ENCODE results near the gene SPECC1. TPM values are rescaled to one million over a fixed set of nuclear protein-coding genes. Genes with fewer than 3 reads are reported as not detected.
"Not testable (repeated sequence)": the region's sequence is repeated elsewhere in the genome, so short reads cannot be mapped to it uniquely, and the experiment has no call there.

Gene SPECC1
- total RNA-seq, 1 donor from 2014 or later, result 7.5 TPM

DNA sequence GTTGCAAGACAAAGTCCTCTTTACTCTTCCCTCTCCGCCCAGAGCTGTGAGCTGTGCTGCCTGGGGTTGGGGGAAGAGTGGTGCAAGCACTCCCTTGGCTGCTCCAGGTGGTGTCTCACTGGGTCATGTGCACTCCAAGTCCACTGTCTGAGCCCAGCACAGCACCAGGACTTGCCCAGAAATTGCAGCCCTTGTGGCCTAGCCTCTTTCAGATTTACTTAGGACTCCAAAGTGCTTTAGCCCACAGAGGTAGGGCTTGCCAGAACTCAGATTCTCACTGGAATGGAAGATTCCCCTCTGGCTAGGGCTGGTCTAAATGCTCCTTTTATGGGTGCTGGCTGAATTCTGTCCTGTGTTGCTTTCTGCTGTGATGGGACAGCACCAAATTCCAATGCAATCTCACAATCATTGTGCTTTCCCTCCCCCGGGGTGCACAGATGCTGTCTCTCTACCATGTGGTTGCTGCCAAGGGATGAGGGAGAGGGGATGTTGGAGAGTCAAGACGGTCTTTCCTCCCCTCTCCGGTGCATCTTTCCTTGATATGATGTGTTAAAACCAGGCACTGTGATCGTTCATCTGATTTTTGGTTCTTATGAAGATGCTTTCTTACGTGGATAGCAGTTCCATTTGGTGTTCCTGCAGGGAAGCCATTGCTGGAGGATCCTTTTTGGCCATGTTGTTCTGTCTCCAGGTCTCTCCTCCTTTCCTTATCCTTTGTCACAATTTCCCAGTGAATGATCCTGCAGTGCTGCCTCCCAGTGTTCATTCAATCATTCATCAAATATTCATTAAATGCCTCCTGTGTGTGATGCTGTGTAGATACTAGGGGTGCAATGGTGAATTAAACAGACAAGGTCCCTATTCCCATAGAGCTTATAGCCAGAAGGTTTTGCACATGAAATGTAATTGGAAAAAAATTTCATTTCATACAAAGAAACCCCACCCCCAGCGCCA lies 216.3 kb downstream of the SPECC1 start:
- CTCF ChIA-PET, result no interaction called here
- no peak overlapping the region for H3K27ac Mint-ChIP-seq
- H3K9me3 Mint-ChIP-seq, result no peaks in the 10 kb centered on the region
- TF ChIP-seq, protein P1, sequence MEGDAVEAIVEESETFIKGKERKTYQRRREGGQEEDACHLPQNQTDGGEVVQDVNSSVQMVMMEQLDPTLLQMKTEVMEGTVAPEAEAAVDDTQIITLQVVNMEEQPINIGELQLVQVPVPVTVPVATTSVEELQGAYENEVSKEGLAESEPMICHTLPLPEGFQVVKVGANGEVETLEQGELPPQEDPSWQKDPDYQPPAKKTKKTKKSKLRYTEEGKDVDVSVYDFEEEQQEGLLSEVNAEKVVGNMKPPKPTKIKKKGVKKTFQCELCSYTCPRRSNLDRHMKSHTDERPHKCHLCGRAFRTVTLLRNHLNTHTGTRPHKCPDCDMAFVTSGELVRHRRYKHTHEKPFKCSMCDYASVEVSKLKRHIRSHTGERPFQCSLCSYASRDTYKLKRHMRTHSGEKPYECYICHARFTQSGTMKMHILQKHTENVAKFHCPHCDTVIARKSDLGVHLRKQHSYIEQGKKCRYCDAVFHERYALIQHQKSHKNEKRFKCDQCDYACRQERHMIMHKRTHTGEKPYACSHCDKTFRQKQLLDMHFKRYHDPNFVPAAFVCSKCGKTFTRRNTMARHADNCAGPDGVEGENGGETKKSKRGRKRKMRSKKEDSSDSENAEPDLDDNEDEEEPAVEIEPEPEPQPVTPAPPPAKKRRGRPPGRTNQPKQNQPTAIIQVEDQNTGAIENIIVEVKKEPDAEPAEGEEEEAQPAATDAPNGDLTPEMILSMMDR (IDR thresholded peaks at IDR 0.05), result no peak
- POLR2A ChIA-PET, result no interaction called here
- ATAC-seq (ENCODE audit: low read depth), result no peak
- H3K4me3 Mint-ChIP-seq, result no peak overlapping the region
- DNase-seq, result no peak
- intact Hi-C loops (cut with micrococcal nuclease), result loop anchor here (1.0 kb wide), 1 partner anchor 104 kb away; no protein-coding TSS in a partner anchor
- no peaks in the 10 kb centered on the region for H3K27me3 Mint-ChIP-seq
- peaks cover 8% of the 10 kb centered on the region for H3K36me3 Mint-ChIP-seq (ENCODE audit: low read depth)
- H3K4me1 Mint-ChIP-seq, result no peaks in the 10 kb centered on the region

GRCh38 chr17:20226814-20227482 lies 217.8 kb downstream of the SPECC1 start:
- peak; percentile 64 for ATAC-seq (ENCODE audit: low read depth)
- Mint-ChIP-seq H3K27ac (no peak overlapping the region), H3K4me3 (no peak overlapping the region), H3K4me1 (no peaks in the 10 kb centered on the region), H3K27me3 (no peaks in the 10 kb centered on the region), H3K9me3 (no peaks in the 10 kb centered on the region), H3K36me3 (ENCODE audit: low read depth) (peaks cover 9% of the 10 kb centered on the region)
- intact Hi-C loops (cut with micrococcal nuclease), result loop anchor here (1.0 kb wide), 1 partner anchor 106 kb away; no protein-coding TSS in a partner anchor
- CTCF ChIA-PET, result interaction anchor here (0.6 to 1.1 kb wide), 3 partner anchors 14 to 94 kb away, joined by 3 to 4 read pairs (median 3); no protein-coding TSS in a partner anchor
- POLR2A ChIA-PET, result no interaction called here
- TF ChIP-seq, protein P1 (IDR thresholded peaks at IDR 0.05), result no peak
- DNase-seq, result peak; percentile 29

DNA sequence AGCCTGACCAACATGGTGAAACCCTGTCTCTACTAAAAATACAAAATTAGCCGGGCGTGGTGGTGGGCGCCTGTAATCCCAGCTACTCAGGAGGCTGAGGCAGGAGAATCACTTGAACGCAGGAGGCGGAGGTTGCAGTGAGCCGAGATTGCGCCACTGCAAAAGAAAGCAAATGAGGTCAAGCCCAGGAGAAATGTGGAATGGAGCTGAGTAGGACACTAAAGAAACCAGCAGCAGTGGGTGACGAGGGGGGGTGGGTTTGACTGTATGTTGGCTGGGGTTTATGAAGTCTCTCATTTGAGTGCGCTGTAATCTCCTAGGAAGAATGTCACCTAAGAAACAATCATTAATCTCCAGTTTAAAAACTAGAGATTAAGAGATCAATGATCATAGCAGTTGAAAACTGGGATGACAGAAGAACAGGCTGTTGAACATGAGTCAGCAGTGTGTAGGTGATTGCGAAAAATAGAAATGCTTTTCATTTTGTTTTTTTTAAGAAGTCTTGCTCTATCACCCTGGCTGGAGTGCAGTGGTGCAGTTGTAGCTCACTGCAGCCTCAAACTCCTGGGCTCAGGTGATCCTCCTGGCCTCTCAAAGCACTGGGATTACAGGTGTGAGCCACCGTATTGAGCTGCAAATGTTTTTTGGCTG lies 218.7 kb downstream of the SPECC1 start:
- H3K27me3 Mint-ChIP-seq; ATAC-seq (ENCODE audit: low read depth); H3K4me1 Mint-ChIP-seq; H3K9me3 Mint-ChIP-seq; POLR2A ChIA-PET; intact Hi-C loops (cut with micrococcal nuclease); DNase-seq; H3K27ac Mint-ChIP-seq; H3K4me3 Mint-ChIP-seq: not testable (repeated sequence)
- H3K36me3 Mint-ChIP-seq (ENCODE audit: low read depth), result peaks cover 14% of the 10 kb centered on the region
- CTCF ChIA-PET, result interaction anchor here (1.0 kb wide), 1 partner anchor 19 kb away, joined by 3 read pairs; no protein-coding TSS in a partner anchor

DNA sequence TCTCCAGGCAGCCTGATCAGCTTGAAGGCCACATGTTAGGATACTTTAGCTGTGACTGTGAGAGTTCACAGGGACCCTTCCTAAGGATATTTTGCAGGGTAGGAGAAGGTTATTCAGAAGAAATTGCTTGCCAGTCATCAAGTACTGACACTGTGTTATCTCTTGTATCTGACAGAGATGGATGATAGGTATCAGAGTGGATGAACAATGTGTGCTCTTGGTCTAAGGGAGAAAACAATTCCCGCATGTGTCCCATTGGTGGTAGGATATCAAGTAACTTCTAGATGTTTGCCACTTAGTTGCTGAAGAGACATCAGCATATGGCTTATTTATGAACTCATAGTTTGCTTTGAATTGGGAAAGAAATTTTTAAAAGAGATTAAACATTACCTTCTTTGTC lies 219.3 kb downstream of the SPECC1 start:
- intact Hi-C loops (cut with micrococcal nuclease), result no loop called here
- Mint-ChIP-seq H3K4me1 (no peaks in the 10 kb centered on the region), H3K36me3 (ENCODE audit: low read depth) (peaks cover 14% of the 10 kb centered on the region), H3K27me3 (no peaks in the 10 kb centered on the region), H3K27ac (no peak overlapping the region), H3K4me3 (no peak overlapping the region), H3K9me3 (no peaks in the 10 kb centered on the region)
- ChIA-PET POLR2A (no interaction called here), CTCF (no interaction called here)
- TF ChIP-seq, protein P1 (IDR thresholded peaks at IDR 0.05), result no peak
- no peak for ATAC-seq (ENCODE audit: low read depth)
- DNase-seq, result no peak

- H3K27me3 Mint-ChIP-seq, result no peaks in the 10 kb centered on the region
- ATAC-seq (ENCODE audit: low read depth), result no peak
- intact Hi-C loops (cut with micrococcal nuclease), result no loop called here
- no peak overlapping the region for H3K27ac Mint-ChIP-seq
- peaks cover 14% of the 10 kb centered on the region for H3K36me3 Mint-ChIP-seq (ENCODE audit: low read depth)
- CTCF ChIA-PET, result no interaction called here
- no peak overlapping the region for H3K4me3 Mint-ChIP-seq
- DNase-seq, result no peak
- H3K4me1 Mint-ChIP-seq, result no peaks in the 10 kb centered on the region
- no peaks in the 10 kb centered on the region for H3K9me3 Mint-ChIP-seq
- TF ChIP-seq, protein P1 (IDR thresholded peaks at IDR 0.05), result no peak
- POLR2A ChIA-PET, result no interaction called here
Observed at GRCh38 chr17:20228860-20229259, 219.7 kb downstream of the SPECC1 start.

All from activated B cell treated with CpG ODN at 0.5 μM for 24 hours (primary cell).